IPS-NIHi11 (cell line): ENCODE results near the gene FAM181B.

Source experiments
- DNase-seq: peaks from one replicate; pipeline ENCODE4 v3.0.0; 2012; ENCODE audit warnings: mixed read lengths, low spot score

The FAM181B gene

GRCh38 chr11:82733444-82734119 lies at the start of gene FAM181B:
FAM181B (minus strand) TSS chr11:82733864; CDS start chr11:82733729, 135 bp downstream.
- peak; percentile 79 for DNase-seq

GRCh38 chr11:82782825-82783374 lies 49.2 kb upstream of the FAM181B start:
- no peak for DNase-seq

GRCh38 chr11:82778776-82779175 lies 45.1 kb upstream of the FAM181B start:
- no peak for DNase-seq

GRCh38 chr11:82776377-82776776 lies 42.7 kb upstream of the FAM181B start:
- no peak for DNase-seq

- DNase-seq, result peak; percentile 64
Observed at GRCh38 chr11:82775736-82776346, 42.2 kb upstream of the FAM181B start.

GRCh38 chr11:82775218-82775617 lies 41.6 kb upstream of the FAM181B start:
- no peak for DNase-seq

GRCh38 chr11:82771781-82772180 lies 38.1 kb upstream of the FAM181B start:
- no peak for DNase-seq

GRCh38 chr11:82767123-82767522 lies 33.5 kb upstream of the FAM181B start:
- no peak for DNase-seq

- no peak for DNase-seq
Observed at GRCh38 chr11:82765466-82766034, 31.9 kb upstream of the FAM181B start.

- no peak for DNase-seq
Observed at GRCh38 chr11:82763167-82763566, 29.5 kb upstream of the FAM181B start.

- DNase-seq, result no peak
Observed at GRCh38 chr11:82759649-82760048, 26.0 kb upstream of the FAM181B start.

GRCh38 chr11:82757660-82758357 lies 24.1 kb upstream of the FAM181B start:
- DNase-seq, result no peak

GRCh38 chr11:82756765-82757639 lies 23.3 kb upstream of the FAM181B start:
- DNase-seq, result no peak

GRCh38 chr11:82754410-82754809 lies 20.7 kb upstream of the FAM181B start:
- DNase-seq, result no peak

GRCh38 chr11:82753921-82754320 lies 20.3 kb upstream of the FAM181B start:
- no peak for DNase-seq

- DNase-seq, result no peak
Observed at GRCh38 chr11:82752801-82753200, 19.1 kb upstream of the FAM181B start.

GRCh38 chr11:82750643-82751139 lies 17.0 kb upstream of the FAM181B start:
- no peak for DNase-seq

GRCh38 chr11:82747471-82747870 lies 13.8 kb upstream of the FAM181B start:
- no peak for DNase-seq

- no peak for DNase-seq
Observed at GRCh38 chr11:82738091-82738490, 4.4 kb upstream of the FAM181B start.

GRCh38 chr11:82734120-82734479 lies 436 bp upstream of the FAM181B start:
- DNase-seq, result no peak

GRCh38 chr11:82732734-82733443 lies 775 bp downstream of the FAM181B start:
- peak; percentile 51 for DNase-seq
